ENCODE data around the gene PDGFRA.

DNA sequence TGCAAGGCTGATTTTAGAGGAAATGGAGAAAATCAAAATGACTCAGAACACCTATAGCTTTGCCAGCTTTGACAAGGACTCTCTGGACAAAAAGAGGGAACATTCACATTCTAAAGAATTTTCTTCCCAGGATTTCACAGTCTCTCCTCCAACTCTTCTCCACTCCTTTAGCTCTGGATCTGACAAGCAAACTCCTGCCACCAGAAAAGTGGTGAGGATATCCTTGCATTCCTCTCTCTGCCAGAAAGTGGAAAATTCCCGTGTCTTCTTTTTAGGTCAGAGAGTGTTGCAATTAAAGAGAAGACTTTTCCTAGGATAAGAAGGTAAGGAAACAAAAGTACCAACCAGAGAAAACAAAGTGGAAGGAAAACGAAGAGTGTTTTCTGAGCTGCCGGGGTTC lies 16.1 kb upstream of the PDGFRA start:
- TF ChIP-seq, protein P1, sequence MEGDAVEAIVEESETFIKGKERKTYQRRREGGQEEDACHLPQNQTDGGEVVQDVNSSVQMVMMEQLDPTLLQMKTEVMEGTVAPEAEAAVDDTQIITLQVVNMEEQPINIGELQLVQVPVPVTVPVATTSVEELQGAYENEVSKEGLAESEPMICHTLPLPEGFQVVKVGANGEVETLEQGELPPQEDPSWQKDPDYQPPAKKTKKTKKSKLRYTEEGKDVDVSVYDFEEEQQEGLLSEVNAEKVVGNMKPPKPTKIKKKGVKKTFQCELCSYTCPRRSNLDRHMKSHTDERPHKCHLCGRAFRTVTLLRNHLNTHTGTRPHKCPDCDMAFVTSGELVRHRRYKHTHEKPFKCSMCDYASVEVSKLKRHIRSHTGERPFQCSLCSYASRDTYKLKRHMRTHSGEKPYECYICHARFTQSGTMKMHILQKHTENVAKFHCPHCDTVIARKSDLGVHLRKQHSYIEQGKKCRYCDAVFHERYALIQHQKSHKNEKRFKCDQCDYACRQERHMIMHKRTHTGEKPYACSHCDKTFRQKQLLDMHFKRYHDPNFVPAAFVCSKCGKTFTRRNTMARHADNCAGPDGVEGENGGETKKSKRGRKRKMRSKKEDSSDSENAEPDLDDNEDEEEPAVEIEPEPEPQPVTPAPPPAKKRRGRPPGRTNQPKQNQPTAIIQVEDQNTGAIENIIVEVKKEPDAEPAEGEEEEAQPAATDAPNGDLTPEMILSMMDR (IDR thresholded peaks at IDR 0.05), result no peak
- TF ChIP-seq POLR2A (IDR thresholded peaks at IDR 0.05), result no peak
